Fibroblast of pulmonary artery (primary cell): Measurements from ENCODE around the gene CNOT4.

Source experiments
- DNase-seq: peaks from one replicate; pipeline ENCODE4 v3.0.0-alpha.2; 2010; ENCODE audit warnings: low read depth
- H3K4me3 ChIP-seq: replicated peaks from 2 replicates; pipeline ENCODE4 v1.5.1; 2011; ENCODE audit warnings: low read depth, mild to moderate bottlenecking, control low read depth, low read length, moderate library complexity
- CTCF ChIP-seq: IDR thresholded peaks from 2 replicates; pipeline ENCODE4 v1.5.1; 2011; ENCODE audit warnings: mild to moderate bottlenecking, control low read depth, low read length, inconsistent platforms; ENCODE audit errors: missing control alignments

Gene CNOT4

DNA sequence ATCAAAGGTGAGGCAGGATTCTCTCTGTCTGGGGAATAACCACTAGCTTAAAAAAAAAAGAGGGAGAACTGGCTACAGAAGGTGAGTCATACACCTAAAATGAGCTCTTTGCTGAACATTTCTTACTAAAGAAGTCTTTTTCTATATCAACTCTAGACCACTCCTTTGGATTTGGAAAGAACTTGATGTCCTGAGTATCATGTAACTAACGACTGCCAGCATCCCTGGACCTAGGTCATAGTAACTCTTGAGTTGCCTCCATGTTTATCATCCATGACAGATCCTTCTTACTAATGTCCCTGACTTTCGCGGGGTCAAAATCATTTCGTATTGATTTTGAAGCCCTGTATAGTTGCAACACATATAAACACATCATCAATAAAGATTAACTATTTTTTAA is 89.1 kb downstream of the CNOT4 start:
- DNase-seq = no peak
- H3K4me3 ChIP-seq = no peak overlapping the region
- TF ChIP-seq CTCF = no peak

- DNase-seq = no peak
- no peak overlapping the region for H3K4me3 ChIP-seq
- TF ChIP-seq CTCF = no peak
These were observed 93.5 kb downstream of the CNOT4 start for GRCh38 chr7:135416431-135416830.

- peak; percentile 72 for TF ChIP-seq CTCF
- DNase-seq = peak; percentile 79
- no peak overlapping the region for H3K4me3 ChIP-seq
These were observed 95.0 kb downstream of the CNOT4 start for GRCh38 chr7:135414850-135415439.

GRCh38 chr7:135414208-135414607 is 95.7 kb downstream of the CNOT4 start:
- H3K4me3 ChIP-seq = no peak overlapping the region
- no peak for TF ChIP-seq CTCF
- DNase-seq = no peak

DNA sequence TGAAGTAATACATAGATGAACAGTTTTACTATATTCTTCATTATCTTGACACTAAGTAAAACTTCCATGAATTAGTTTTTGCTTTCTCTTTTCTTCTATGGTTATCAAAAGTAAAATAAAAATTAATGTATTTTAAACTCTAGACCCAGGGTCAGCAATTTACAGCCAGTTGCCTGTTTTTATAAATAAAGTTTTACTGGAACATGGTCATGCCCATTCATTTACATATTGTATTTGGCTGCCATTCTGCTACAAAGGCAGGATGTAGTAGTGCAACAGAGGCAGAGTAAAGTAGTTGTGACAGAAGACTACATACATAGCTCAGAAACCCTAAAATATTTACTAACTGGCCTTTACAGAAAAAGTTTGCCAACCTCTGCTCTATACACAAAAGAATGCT is 98.8 kb downstream of the CNOT4 start:
- DNase-seq = no peak
- H3K4me3 ChIP-seq = no peak overlapping the region
- no peak for TF ChIP-seq CTCF

- no peak overlapping the region for H3K4me3 ChIP-seq
- TF ChIP-seq CTCF = no peak
- no peak for DNase-seq
These were observed 99.4 kb downstream of the CNOT4 start for GRCh38 chr7:135410543-135410942.

GRCh38 chr7:135409845-135410542 is 99.9 kb downstream of the CNOT4 start:
- DNase-seq = no peak
- TF ChIP-seq CTCF = no peak
- H3K4me3 ChIP-seq = no peak overlapping the region
